Muscle of leg (tissue), 9 donors: ENCODE results near the gene ZCCHC3. TPM values are rescaled to one million over a fixed set of nuclear protein-coding genes. Genes with fewer than 3 reads are reported as not detected.

Source experiments
- polyA plus RNA-seq, 8 donors: library from polyadenylated mRNA; unstranded; fragments of 120-200 nt; gene quantifications; one replicate each; pipeline versions ENCODE4 v1.2.1 to v1.2.3, GENCODE V29; 2013; ENCODE audit warnings: inconsistent platforms in 1 of 8, low replicate concordance in 1 of 8; ENCODE audit not compliant: insufficient read length in 8 of 8, insufficient read depth in 1 of 8
- total RNA-seq: library from RNA; stranded (reverse); fragments of 120-200 nt; gene quantifications from one replicate; pipeline ENCODE4 v1.2.4, GENCODE V29; 2013

The ZCCHC3 gene
- total and polyA plus RNA-seq, 9 donors: 22.4 to 41.4 (median 36.0) TPM

Other genes with a start within 250 kb of the ZCCHC3 start
- gene DEFB125, start 209.9 kb upstream of the ZCCHC3 start, total RNA-seq: not detected
- gene DEFB125, start 209.9 kb upstream of the ZCCHC3 start, polyA plus RNA-seq: not detected
- gene DEFB126, start 155.0 kb upstream of the ZCCHC3 start, total RNA-seq: not detected
- not detected for gene DEFB126, start 155.0 kb upstream of the ZCCHC3 start, polyA plus RNA-seq
- gene DEFB127, start 140.1 kb upstream of the ZCCHC3 start, total RNA-seq: not detected
- gene DEFB127, start 140.1 kb upstream of the ZCCHC3 start, polyA plus RNA-seq: under 1 TPM in 1 of 8 donors, not detected in 7; 0.41 TPM
- gene DEFB128, start 107.9 kb upstream of the ZCCHC3 start, total RNA-seq: not detected
- not detected for gene DEFB128, start 107.9 kb upstream of the ZCCHC3 start, polyA plus RNA-seq
- not detected for gene DEFB129, start 70.3 kb upstream of the ZCCHC3 start, total RNA-seq
- gene DEFB129, start 70.3 kb upstream of the ZCCHC3 start, polyA plus RNA-seq: not detected
- gene DEFB132, start 39.8 kb upstream of the ZCCHC3 start, total RNA-seq: not detected
- not detected for gene DEFB132, start 39.8 kb upstream of the ZCCHC3 start, polyA plus RNA-seq
- 2.9 TPM for gene C20orf96, start 6.8 kb upstream of the ZCCHC3 start, total RNA-seq
- gene C20orf96, start 6.8 kb upstream of the ZCCHC3 start, polyA plus RNA-seq: 10 to 100 TPM in 6 of 8 donors, 1 to 10 TPM in 2; 9.4 to 14.0 (median 12.4) TPM
- gene SOX12, start 28.0 kb downstream of the ZCCHC3 start, total RNA-seq: 5.9 TPM
- gene SOX12, start 28.0 kb downstream of the ZCCHC3 start, polyA plus RNA-seq: 10 to 100 TPM; 19.9 to 27.7 (median 25.3) TPM
- 12.4 TPM for gene NRSN2, start 49.5 kb downstream of the ZCCHC3 start, total RNA-seq
- gene NRSN2, start 49.5 kb downstream of the ZCCHC3 start, polyA plus RNA-seq: 10 to 100 TPM; 28.3 to 33.6 (median 31.2) TPM
- gene TRIB3, start 83.2 kb downstream of the ZCCHC3 start, total RNA-seq: 3.5 TPM
- 1 to 10 TPM; 2.8 to 5.7 (median 4.0) TPM for gene TRIB3, start 83.2 kb downstream of the ZCCHC3 start, polyA plus RNA-seq
- 31.0 TPM for gene RBCK1, start 110.7 kb downstream of the ZCCHC3 start, total RNA-seq
- 10 to 100 TPM; 40.0 to 69.1 (median 54.8) TPM for gene RBCK1, start 110.7 kb downstream of the ZCCHC3 start, polyA plus RNA-seq
- gene TBC1D20, start 165.0 kb downstream of the ZCCHC3 start, total RNA-seq: 23.6 TPM
- gene TBC1D20, start 165.0 kb downstream of the ZCCHC3 start, polyA plus RNA-seq: 10 to 100 TPM; 27.6 to 37.8 (median 30.0) TPM
- 123 TPM for gene CSNK2A1, start 246.2 kb downstream of the ZCCHC3 start, total RNA-seq
- gene CSNK2A1, start 246.2 kb downstream of the ZCCHC3 start, polyA plus RNA-seq: 100 to 1,000 TPM in 3 of 8 donors, 10 to 100 TPM in 5; 85.9 to 115 (median 93.2) TPM